ENCODE measurements around the gene TRPC5OS.

TRPC5OS gene

DNA sequence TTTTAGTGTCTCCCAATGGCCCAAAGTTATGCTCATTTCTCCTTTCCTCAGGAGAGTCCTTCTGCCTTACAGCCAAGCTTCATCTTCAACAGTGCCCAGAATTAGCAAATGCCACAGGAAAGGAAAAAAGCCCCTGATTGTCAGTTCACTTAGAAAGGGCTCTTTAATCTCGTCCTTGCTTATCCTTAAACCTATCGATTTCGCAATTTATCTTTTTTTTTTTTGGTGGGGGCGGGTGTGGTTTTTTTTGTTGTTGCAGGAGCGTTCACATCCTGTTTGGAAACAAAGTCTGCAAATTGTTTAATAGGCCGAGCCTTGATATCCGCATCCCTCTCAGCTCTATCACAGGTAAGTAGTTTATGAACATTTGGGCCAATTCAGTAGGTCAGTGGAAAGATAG, 20.2 kb downstream of the TRPC5OS start:
- no peak for DNase-seq (ENCODE audit: low read depth, low spot score)

DNA sequence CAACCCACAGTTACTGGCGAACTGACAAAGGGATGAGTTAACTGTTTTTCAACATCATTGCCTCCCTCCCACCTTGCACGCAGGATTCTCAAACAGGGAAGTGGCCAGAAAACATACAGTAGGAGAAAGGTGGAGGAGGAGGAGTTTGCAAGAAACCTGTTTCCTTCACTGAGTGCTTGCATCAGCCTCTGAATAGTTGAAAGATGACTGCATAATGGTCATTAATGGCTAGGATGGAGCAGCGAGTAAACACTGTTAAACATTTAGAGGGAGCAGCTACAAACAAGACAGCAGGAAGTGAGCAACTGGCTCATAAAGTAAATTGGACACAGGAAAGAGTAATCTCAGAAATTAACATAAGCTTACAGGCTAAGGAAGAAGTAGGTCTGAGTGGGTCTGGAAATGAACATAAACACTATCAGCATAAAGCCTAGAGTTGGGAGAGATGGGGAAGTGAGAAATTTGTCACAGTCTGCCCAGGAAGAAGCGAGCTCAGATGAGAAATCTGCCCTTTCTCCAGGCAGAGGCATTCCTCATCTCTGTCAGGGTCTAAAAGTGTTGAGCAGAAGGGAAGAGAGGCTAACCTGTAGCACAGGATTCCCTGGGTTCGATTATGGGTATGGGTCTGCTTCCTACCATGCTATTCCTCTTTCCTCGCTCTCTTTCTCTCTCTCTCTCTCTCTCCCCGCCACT, 38.6 kb downstream of the TRPC5OS start:
- DNase-seq (ENCODE audit: low read depth, low spot score): no peak

DNA sequence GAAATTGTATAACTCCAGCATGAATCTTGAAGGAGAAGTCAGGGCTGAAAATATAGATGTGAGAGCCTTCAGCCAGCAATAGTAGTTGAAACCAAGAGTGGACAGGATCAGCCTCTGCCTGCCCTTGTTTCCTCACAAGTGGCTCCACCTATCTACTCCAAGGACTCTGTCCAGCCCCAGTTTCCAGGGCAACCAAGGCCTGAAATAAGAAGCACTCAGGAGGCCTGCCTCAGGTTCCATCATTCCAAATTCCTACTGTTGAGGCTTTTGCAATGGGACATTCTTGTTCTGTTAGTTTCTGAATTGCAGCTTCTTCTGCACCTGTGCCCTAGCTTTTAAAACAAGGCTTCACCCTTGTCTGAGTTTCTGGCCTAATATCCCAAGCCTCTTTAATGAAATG, 41.6 kb downstream of the TRPC5OS start:
- no peak for DNase-seq (ENCODE audit: low read depth, low spot score)

DNA sequence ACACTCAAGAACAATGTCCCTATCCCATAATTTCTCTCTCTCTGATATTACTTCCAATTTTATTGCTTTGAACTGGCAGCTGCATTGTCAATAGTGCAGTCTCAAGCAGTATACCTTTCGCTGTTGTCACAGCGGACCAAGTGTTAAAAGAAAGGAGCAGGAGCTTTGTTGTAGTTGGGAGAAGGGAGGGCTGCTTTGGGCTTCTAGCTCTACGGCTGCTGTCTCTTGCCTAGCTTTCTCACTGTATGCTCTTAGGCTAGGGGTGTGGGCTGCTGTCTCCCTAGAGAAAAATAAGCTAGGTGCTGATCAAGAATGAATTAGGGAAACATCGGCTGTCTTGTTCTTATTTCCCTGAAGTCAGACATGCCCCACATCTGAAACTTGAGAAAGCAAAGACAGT, 52.5 kb downstream of the TRPC5OS start:
- DNase-seq (ENCODE audit: low read depth, low spot score): no peak
